HEK293 (cell line): Measurements from ENCODE around the gene ADIG.

Experiments used
- CTCF ChIA-PET: fragments of 350-600 bp; formaldehyde crosslinking; extraction: SDS; loops from one replicate; lab custom pipeline; 2021; ENCODE audit warnings: antibody characterized with exemption; lab: Yijun Ruan, JAX
- POLR2A ChIA-PET: fragments of 300-600 bp; formaldehyde crosslinking; extraction: SDS; loops from one replicate; lab custom pipeline; 2020; ENCODE audit warnings: antibody characterized with exemption, inconsistent platforms; lab: Yijun Ruan, JAX
- H3K27ac ChIP-seq: fragments of 200-500 bp; sonication (Bioruptor generic); 2 replicates; pipeline ENCODE4 v1.5.1; 2014; ENCODE audit warnings: low read depth, low read length, control low read depth, inconsistent platforms; ENCODE audit errors: extremely low read depth
- H3K36me3 ChIP-seq, 2 experiments: fragments of 200-500 bp in 1 of 2; sonication (Bioruptor generic) in 1 of 2; 1 replicate in 1 of 2; 2 replicates in 1 of 2; pipeline ENCODE4 v1.5.1; 2014 to 2017; ENCODE audit warnings: inconsistent platforms in 2 of 2, low read length in 2 of 2; ENCODE audit not compliant: control insufficient read depth in 2 of 2, insufficient read depth in 1 of 2
- H3K4me1 ChIP-seq: fragments of 200-500 bp; sonication (Bioruptor generic); 2 replicates; pipeline ENCODE4 v1.5.1; 2014; ENCODE audit warnings: mild to moderate bottlenecking, low read length, inconsistent platforms; ENCODE audit not compliant: control insufficient read depth, insufficient read depth
- H3K4me3 ChIP-seq: 2 replicates; pipeline ENCODE4 v1.5.1; 2011; ENCODE audit warnings: low read depth, mild to moderate bottlenecking, control low read depth, low read length, moderate library complexity
- H3K9me3 ChIP-seq: fragments of 200-500 bp; sonication (Bioruptor generic); 2 replicates; pipeline ENCODE4 v1.5.1; 2014; ENCODE audit warnings: low read depth, low read length, inconsistent platforms; ENCODE audit not compliant: control insufficient read depth, insufficient read depth
- CTCF ChIP-seq: fragments of 450-650 bp; formaldehyde crosslinking; IDR thresholded peaks from 2 replicates; pipeline ENCODE4 v1.5.1; 2016; ENCODE audit warnings: missing biosample characterization, missing genetic modification characterization
- KLF16 ChIP-seq: fragments of 450-650 bp; formaldehyde crosslinking; IDR thresholded peaks from 2 replicates; pipeline ENCODE4 v1.5.1; 2017; ENCODE audit warnings: missing biosample characterization, missing genetic modification characterization
- KLF9 ChIP-seq: fragments of 450-650 bp; formaldehyde crosslinking; IDR thresholded peaks from 2 replicates; pipeline ENCODE4 v1.5.1; 2016; ENCODE audit warnings: missing biosample characterization, missing genetic modification characterization, low read depth
- PRDM10 ChIP-seq: fragments of 450-650 bp; formaldehyde crosslinking; IDR thresholded peaks from 2 replicates; pipeline ENCODE4 v1.5.1; 2016; ENCODE audit warnings: missing biosample characterization, missing genetic modification characterization
- RBAK ChIP-seq: fragments of 450-650 bp; formaldehyde crosslinking; IDR thresholded peaks from 2 replicates; pipeline ENCODE4 v1.5.1; 2016; ENCODE audit warnings: missing biosample characterization, missing genetic modification characterization
- SP7 ChIP-seq: fragments of 450-650 bp; formaldehyde crosslinking; IDR thresholded peaks from 2 replicates; pipeline ENCODE4 v1.5.1; 2016; ENCODE audit warnings: missing biosample characterization, missing genetic modification characterization
- ZNF121 ChIP-seq: fragments of 450-650 bp; formaldehyde crosslinking; IDR thresholded peaks from 2 replicates; pipeline ENCODE4 v1.5.1; 2016; ENCODE audit warnings: missing biosample characterization, missing genetic modification characterization
- ZNF140 ChIP-seq: fragments of 450-650 bp; formaldehyde crosslinking; IDR thresholded peaks from 2 replicates; pipeline ENCODE4 v1.5.1; 2016; ENCODE audit warnings: missing biosample characterization, missing genetic modification characterization
- ZNF174 ChIP-seq: fragments of 450-650 bp; formaldehyde crosslinking; IDR thresholded peaks from 2 replicates; pipeline ENCODE4 v1.5.0; 2017; ENCODE audit warnings: missing biosample characterization, mild to moderate bottlenecking, missing genetic modification characterization
- ZNF184 ChIP-seq: fragments of 450-650 bp; IDR thresholded peaks from 2 replicates; pipeline ENCODE4 v1.5.1; 2018; ENCODE audit warnings: missing biosample characterization, mild to moderate bottlenecking, missing genetic modification characterization
- ZNF335 ChIP-seq: fragments of 450-650 bp; formaldehyde crosslinking; conservative IDR thresholded peaks from 2 replicates; pipeline ENCODE4 v1.5.1; 2016; ENCODE audit warnings: missing biosample characterization, missing genetic modification characterization
- ZNF398 ChIP-seq: fragments of 450-650 bp; formaldehyde crosslinking; IDR thresholded peaks from 2 replicates; pipeline ENCODE4 v1.5.1; 2017; ENCODE audit warnings: missing biosample characterization, missing genetic modification characterization
- ZNF514 ChIP-seq: fragments of 450-650 bp; formaldehyde crosslinking; IDR thresholded peaks from 2 replicates; pipeline ENCODE4 v1.5.1; 2016; ENCODE audit warnings: missing biosample characterization, missing genetic modification characterization
- ZNF530 ChIP-seq: fragments of 450-650 bp; formaldehyde crosslinking; IDR thresholded peaks from 2 replicates; pipeline ENCODE4 v1.5.1; 2016; ENCODE audit warnings: low read depth, missing biosample characterization, missing genetic modification characterization
- ZNF555 ChIP-seq: fragments of 450-650 bp; formaldehyde crosslinking; conservative IDR thresholded peaks from 2 replicates; pipeline ENCODE4 v1.5.1; 2017; ENCODE audit warnings: missing biosample characterization, mild to moderate bottlenecking, missing genetic modification characterization, inconsistent platforms
- ZNF654 ChIP-seq: fragments of 450-650 bp; formaldehyde crosslinking; IDR thresholded peaks from 2 replicates; pipeline ENCODE4 v1.5.1; 2016; ENCODE audit warnings: low read depth, missing biosample characterization, missing genetic modification characterization
- ZNF768 ChIP-seq: fragments of 450-650 bp; formaldehyde crosslinking; IDR thresholded peaks from 2 replicates; pipeline ENCODE4 v1.5.1; 2018; ENCODE audit warnings: missing biosample characterization, mild to moderate bottlenecking, missing genetic modification characterization
- ZNF792 ChIP-seq: fragments of 450-650 bp; formaldehyde crosslinking; IDR thresholded peaks from 2 replicates; pipeline ENCODE4 v1.5.1; 2016; ENCODE audit warnings: missing biosample characterization, missing genetic modification characterization
- ZSCAN30 ChIP-seq: fragments of 450-650 bp; IDR thresholded peaks from 2 replicates; pipeline ENCODE4 v1.5.1; 2018; ENCODE audit warnings: missing biosample characterization, mild to moderate bottlenecking, missing genetic modification characterization, moderate library complexity
- TF ChIP-seq, protein P1 (sequence below): fragments of 450-650 bp; formaldehyde crosslinking; IDR thresholded peaks from 2 replicates; pipeline ENCODE4 v1.5.1; 2016; ENCODE audit warnings: missing biosample characterization, missing genetic modification characterization

ADIG gene

DNA sequence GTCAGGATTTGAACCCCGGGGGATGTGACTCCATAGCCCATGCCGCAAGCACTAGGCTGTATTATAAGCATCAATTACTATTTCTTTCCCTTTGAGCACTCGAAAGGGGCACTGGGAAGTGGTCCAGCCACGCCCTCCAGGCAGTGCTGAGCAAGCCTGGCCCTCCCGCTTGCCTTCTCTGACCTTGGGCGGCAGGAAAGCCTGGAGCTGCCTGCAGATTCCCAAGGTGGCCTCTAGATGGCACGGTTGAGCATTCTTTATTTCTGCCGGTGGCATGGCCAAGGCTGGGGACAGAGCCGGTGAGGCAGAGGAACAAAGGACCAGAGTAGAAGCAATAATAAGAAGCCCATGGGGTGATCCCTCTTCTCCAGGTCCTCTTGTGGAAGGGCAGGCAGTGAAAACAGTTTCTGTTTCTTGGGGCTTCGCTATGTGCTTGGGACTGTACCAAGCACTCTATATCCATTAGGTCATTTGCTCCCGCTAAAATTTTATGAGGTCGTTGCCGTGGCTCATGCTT is 52.6 kb downstream of the ADIG start:
- CTCF ChIA-PET: interaction anchor here (0.8 to 2.6 kb wide), 9 partner anchors 14 to 261 kb away, joined by 3 to 9 read pairs (median 5); no protein-coding TSS in a partner anchor
- Histone ChIP-seq H3K4me3 (no peak overlapping the region), H3K9me3 (no peaks in the 10 kb centered on the region), H3K36me3 (no peaks in the 10 kb centered on the region), H3K4me1 (no peaks in the 10 kb centered on the region), H3K27ac (no peak overlapping the region)
- TF ChIP-seq ZNF174 (tag by site-specific recombination): no peak
- TF ChIP-seq ZNF555 (tag by site-specific recombination): no peak
- no peak for TF ChIP-seq ZSCAN30
- TF ChIP-seq ZNF398: no peak
- peak; percentile 38; the same call in 1 of the 2 replicates for TF ChIP-seq ZNF335 (tag by site-specific recombination)
- TF ChIP-seq ZNF140 (tag by site-specific recombination): no peak
- TF ChIP-seq SP7 (tag by site-specific recombination): 0 out of 2 replicates have a peak, but pooled peaks have one; percentile 31
- TF ChIP-seq PRDM10 (tag by site-specific recombination): peak; percentile 48
- TF ChIP-seq KLF16: peak; percentile 26; the same call in 1 of the 2 replicates
- peak; percentile 52 for TF ChIP-seq ZNF654 (tag by site-specific recombination)
- TF ChIP-seq RBAK (tag by site-specific recombination): no peak
- TF ChIP-seq, protein P1, sequence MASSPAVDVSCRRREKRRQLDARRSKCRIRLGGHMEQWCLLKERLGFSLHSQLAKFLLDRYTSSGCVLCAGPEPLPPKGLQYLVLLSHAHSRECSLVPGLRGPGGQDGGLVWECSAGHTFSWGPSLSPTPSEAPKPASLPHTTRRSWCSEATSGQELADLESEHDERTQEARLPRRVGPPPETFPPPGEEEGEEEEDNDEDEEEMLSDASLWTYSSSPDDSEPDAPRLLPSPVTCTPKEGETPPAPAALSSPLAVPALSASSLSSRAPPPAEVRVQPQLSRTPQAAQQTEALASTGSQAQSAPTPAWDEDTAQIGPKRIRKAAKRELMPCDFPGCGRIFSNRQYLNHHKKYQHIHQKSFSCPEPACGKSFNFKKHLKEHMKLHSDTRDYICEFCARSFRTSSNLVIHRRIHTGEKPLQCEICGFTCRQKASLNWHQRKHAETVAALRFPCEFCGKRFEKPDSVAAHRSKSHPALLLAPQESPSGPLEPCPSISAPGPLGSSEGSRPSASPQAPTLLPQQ (tag by site-specific recombination): no peak
- TF ChIP-seq ZNF514 (tag by site-specific recombination): no peak
- no peak for TF ChIP-seq ZNF530 (tag by site-specific recombination)
- no peak for TF ChIP-seq ZNF184 (tag by site-specific recombination)
- no peak for TF ChIP-seq ZNF121 (tag by site-specific recombination)
- TF ChIP-seq ZNF768 (tag by site-specific recombination): peak; percentile 95
- peak; percentile 71 for TF ChIP-seq CTCF (tag by site-specific recombination)
- no peak for TF ChIP-seq ZNF792 (tag by site-specific recombination)
- TF ChIP-seq KLF9 (tag by site-specific recombination): 0 out of 2 replicates have a peak, but pooled peaks have one; percentile 34
- POLR2A ChIA-PET: no interaction called here
